Neural crest cell (in vitro differentiated cells): Measurements from ENCODE around the gene BMPER. TPM values are rescaled to one million over a fixed set of nuclear protein-coding genes. Genes with fewer than 3 reads are reported as not detected.

Experiments
- DNase-seq: peaks from one replicate; pipeline ENCODE4 v3.0.0; 2021; ENCODE audit warnings: low read depth, mixed read lengths, low spot score
- H3K27ac Mint-ChIP-seq: one replicate; pipeline ENCODE4 v1.8.0; 2021; ENCODE audit warnings: mild to moderate bottlenecking, mixed read lengths; ENCODE audit not compliant: unreplicated experiment
- H3K27me3 Mint-ChIP-seq: 2 replicates; pipeline ENCODE4 v1.8.0; 2021; ENCODE audit warnings: low read depth, mild to moderate bottlenecking, mixed read lengths
- H3K36me3 Mint-ChIP-seq: 2 replicates; pipeline ENCODE4 v1.8.0; 2021; ENCODE audit warnings: low read depth, mild to moderate bottlenecking, mixed read lengths
- H3K4me1 Mint-ChIP-seq: 2 replicates; pipeline ENCODE4 v1.8.0; 2021; ENCODE audit warnings: mixed read lengths
- H3K4me3 Mint-ChIP-seq: one replicate; pipeline ENCODE4 v1.8.0; 2021; ENCODE audit warnings: mild to moderate bottlenecking, mixed read lengths
- H3K9me3 Mint-ChIP-seq: 2 replicates; pipeline ENCODE4 v1.8.0; 2021; ENCODE audit warnings: mixed read lengths
- total RNA-seq: library from RNA; stranded (reverse); gene quantifications from 2 replicates; pipeline ENCODE4 v1.2.1, GENCODE V29; 2021
- TF ChIP-seq, protein P1 (sequence below): fragments of 200-600 bp; sonication (generic); conservative IDR thresholded peaks from 2 replicates; pipeline ENCODE4 v1.5.0; 2021; ENCODE audit warnings: antibody characterized with exemption, mild to moderate bottlenecking

BMPER gene
- total RNA-seq, 1 donor from 2014 or later = not detected

DNA sequence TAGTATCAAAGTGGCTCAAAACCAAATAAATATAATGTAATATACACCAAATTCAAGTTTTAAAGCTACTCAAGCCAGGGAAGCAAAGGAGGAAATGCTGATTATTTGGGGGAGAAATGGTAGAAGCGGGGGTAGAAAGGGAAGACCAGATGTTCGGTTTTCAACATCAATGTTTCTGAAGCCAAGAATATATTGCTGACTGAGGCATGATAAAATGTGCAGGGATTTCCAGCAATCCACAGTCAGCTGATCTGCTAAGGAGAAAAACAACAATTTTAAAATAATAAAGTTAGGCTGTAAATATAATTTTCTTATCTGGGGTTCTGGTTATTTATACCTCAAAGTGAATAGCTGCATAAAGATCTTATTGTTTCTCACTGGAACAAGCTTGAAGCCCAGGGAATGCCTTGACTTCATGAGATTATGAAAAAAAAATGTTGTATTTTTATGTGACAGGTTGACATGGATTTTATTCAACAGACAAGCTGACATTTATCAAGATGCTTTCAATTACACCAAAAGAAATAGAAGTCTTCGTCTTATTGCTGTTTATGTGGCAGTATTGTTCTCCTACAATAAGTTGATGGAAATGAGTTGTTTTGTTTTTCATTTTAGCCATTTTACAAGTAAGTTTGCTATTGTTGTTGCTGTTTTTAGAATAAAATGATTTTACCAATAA is 28.6 kb upstream of the BMPER start:
- TF ChIP-seq, protein P1, sequence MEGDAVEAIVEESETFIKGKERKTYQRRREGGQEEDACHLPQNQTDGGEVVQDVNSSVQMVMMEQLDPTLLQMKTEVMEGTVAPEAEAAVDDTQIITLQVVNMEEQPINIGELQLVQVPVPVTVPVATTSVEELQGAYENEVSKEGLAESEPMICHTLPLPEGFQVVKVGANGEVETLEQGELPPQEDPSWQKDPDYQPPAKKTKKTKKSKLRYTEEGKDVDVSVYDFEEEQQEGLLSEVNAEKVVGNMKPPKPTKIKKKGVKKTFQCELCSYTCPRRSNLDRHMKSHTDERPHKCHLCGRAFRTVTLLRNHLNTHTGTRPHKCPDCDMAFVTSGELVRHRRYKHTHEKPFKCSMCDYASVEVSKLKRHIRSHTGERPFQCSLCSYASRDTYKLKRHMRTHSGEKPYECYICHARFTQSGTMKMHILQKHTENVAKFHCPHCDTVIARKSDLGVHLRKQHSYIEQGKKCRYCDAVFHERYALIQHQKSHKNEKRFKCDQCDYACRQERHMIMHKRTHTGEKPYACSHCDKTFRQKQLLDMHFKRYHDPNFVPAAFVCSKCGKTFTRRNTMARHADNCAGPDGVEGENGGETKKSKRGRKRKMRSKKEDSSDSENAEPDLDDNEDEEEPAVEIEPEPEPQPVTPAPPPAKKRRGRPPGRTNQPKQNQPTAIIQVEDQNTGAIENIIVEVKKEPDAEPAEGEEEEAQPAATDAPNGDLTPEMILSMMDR = no peak
- DNase-seq = no peak
- no peaks in the 10 kb centered on the region for H3K36me3 Mint-ChIP-seq
- no peak overlapping the region for H3K4me3 Mint-ChIP-seq
- H3K27ac Mint-ChIP-seq = no peak overlapping the region
- no peaks in the 10 kb centered on the region for H3K27me3 Mint-ChIP-seq
- H3K4me1 Mint-ChIP-seq = no peaks in the 10 kb centered on the region
- H3K9me3 Mint-ChIP-seq = no peaks in the 10 kb centered on the region

DNA sequence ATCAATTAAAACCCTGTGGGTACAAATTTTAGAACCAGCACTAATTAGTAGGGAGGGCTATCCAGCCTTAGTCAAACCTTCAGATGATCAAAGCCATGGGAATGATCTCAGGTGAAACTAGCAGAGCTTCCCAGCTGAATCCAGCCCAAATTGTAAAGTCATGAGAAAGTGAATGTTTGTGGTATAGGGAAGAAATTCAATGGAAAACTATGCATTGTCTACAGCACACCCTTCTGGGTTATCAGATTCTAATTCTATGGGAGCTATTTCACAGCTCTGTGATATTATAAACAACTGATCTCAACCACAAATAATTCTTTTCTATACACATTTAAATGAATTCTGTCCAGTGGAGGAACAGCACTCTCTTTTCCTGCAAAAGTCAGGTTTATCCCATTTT is 24.6 kb upstream of the BMPER start:
- Mint-ChIP-seq H3K4me1 (no peaks in the 10 kb centered on the region), H3K27me3 (no peaks in the 10 kb centered on the region), H3K36me3 (no peaks in the 10 kb centered on the region), H3K27ac (no peak overlapping the region), H3K4me3 (no peak overlapping the region), H3K9me3 (no peaks in the 10 kb centered on the region)
- TF ChIP-seq, protein P1 = no peak
- no peak for DNase-seq

DNA sequence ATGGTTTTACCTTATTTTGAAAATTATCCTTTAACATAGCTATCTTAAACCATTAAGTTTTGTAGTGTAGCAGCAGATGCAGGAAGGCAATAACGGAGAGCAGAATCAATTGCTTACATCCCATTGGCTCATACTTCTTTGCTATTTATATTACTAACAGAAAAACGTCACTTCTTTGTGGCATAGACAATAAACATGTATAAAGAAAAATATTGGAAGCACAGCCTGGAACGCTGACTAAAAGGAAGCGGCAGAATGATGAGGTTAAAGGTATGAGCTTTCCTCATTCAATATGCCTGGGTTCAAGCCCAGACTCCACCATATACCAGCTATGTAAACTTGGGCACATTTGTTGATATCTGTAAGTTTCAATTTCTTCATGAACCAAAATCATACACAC is 24.0 kb upstream of the BMPER start:
- H3K9me3 Mint-ChIP-seq = no peaks in the 10 kb centered on the region
- no peak for DNase-seq
- no peaks in the 10 kb centered on the region for H3K4me1 Mint-ChIP-seq
- no peak overlapping the region for H3K4me3 Mint-ChIP-seq
- H3K27me3 Mint-ChIP-seq = no peaks in the 10 kb centered on the region
- H3K36me3 Mint-ChIP-seq = no peaks in the 10 kb centered on the region
- TF ChIP-seq, protein P1 = no peak
- H3K27ac Mint-ChIP-seq = no peak overlapping the region

DNA sequence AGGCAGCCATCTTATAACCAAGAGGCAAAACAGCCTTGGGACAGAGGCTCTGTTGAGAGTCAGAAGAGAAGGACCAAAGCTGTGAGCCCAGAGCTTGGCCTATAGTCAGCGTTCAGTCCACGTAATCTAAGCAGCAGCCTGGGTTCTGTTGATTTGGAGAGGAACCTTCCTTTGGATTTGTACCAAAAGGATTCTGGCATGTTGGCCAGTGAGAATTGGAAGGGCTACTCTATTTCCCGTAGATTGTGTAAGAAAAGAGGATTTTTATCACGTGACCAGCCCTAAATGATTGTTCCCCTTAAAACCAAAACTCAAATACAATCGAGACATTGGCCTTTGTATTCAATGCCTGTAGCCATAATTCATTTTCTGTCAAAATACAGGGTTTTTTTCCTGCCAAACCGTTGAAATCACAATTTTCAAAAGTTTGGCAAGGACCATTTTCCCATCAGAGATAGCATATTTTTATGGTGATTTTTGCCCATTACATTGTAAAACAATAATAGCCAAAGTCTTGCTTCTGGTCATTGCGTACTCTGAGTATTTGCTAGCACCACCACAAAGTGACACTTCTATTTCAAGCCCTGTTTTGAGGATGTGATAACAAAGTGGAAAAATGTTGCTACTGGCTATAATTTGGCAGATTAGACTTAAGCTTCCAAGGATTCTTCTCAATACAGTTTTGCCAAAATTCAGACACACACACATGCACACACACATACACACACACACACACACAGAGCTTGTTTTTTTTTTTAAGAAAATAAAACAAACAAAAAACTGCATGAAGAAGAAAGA is 23.1 kb upstream of the BMPER start:
- Mint-ChIP-seq H3K27me3 (no peaks in the 10 kb centered on the region), H3K27ac (no peak overlapping the region), H3K4me1 (no peaks in the 10 kb centered on the region), H3K4me3 (no peak overlapping the region), H3K9me3 (no peaks in the 10 kb centered on the region), H3K36me3 (no peaks in the 10 kb centered on the region)
- DNase-seq = no peak
- TF ChIP-seq, protein P1 = no peak

DNA sequence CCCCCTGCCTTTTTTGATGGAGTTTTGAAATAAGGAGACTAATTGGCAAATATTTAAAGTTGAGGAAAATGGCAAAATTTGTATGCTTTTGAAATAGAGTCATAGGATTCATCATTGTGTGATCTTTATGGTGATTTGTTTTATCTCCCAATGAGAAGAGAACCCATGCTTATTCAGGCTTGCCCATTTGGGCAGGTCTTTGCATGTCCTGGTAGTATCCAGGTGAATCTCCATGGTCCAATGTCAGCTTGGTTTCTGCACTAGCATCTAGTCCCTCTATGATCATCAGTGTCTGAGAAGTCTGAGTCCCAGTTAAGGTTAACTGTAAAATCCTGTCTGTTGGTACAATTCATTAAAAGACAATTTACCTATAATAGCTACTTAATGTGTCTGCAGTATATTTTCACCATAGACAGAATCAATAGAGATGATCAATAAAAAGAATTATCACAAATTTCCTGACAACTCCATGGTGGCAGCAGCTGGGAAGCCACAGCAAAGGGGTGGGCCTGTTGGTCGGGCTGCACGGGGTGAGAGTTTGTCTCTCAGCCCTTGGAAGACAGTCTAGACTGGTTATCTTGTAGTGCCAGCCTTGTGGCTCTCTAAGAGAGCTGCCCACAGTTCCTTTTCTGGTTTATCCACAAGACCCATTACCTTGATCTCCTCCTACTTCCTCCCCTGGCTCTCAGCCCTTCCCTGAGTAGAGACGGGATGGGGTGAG is 22.2 kb upstream of the BMPER start:
- no peak overlapping the region for H3K4me3 Mint-ChIP-seq
- TF ChIP-seq, protein P1 = no peak
- no peaks in the 10 kb centered on the region for H3K4me1 Mint-ChIP-seq
- H3K27me3 Mint-ChIP-seq = no peaks in the 10 kb centered on the region
- H3K9me3 Mint-ChIP-seq = no peaks in the 10 kb centered on the region
- H3K27ac Mint-ChIP-seq = no peak overlapping the region
- no peaks in the 10 kb centered on the region for H3K36me3 Mint-ChIP-seq
- DNase-seq = no peak
